ENCODE results near the gene STRA6.

DNA sequence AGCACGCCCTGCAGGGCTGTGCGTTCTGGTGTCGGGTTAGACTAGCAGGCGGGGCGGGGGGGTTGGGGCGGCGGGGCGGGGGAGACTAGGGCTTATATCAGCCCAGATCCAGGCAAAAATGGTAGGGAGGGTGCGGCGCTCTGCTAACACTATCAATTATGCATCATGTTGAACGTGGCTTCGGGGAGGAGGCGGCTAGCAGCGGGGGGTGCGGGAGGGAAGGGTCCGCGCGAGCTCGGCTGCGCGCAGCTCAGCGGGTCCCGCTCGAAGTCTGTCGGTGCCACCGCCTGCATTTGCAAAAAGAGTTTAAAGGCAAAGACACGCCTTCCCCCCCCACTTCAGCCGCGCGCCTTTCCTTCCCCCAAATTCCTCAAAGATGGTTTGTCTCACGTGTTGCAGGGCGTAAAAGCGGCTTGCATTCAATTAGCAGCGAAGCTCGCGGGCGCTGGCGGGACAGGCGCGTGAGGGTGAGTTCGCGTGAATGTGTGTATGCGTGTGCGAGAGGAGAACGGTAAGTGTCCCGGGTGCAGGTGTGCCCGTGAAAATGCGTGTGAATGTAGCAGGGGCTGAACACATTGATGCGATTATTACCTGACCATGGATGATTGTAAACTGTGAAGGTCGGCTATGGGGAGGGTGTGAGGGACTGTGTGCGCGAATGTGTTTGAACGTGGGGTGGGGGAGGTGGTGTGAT lies 72.3 kb downstream of the STRA6 start, which contains the start of gene ISLR2:
- no peak for TF ChIP-seq POLR2A (IDR thresholded peaks at IDR 0.05)
- TF ChIP-seq, protein P1, sequence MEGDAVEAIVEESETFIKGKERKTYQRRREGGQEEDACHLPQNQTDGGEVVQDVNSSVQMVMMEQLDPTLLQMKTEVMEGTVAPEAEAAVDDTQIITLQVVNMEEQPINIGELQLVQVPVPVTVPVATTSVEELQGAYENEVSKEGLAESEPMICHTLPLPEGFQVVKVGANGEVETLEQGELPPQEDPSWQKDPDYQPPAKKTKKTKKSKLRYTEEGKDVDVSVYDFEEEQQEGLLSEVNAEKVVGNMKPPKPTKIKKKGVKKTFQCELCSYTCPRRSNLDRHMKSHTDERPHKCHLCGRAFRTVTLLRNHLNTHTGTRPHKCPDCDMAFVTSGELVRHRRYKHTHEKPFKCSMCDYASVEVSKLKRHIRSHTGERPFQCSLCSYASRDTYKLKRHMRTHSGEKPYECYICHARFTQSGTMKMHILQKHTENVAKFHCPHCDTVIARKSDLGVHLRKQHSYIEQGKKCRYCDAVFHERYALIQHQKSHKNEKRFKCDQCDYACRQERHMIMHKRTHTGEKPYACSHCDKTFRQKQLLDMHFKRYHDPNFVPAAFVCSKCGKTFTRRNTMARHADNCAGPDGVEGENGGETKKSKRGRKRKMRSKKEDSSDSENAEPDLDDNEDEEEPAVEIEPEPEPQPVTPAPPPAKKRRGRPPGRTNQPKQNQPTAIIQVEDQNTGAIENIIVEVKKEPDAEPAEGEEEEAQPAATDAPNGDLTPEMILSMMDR (IDR thresholded peaks at IDR 0.05): no peak
